ENCODE measurements around the gene MYEOV.

The MYEOV gene

DNA sequence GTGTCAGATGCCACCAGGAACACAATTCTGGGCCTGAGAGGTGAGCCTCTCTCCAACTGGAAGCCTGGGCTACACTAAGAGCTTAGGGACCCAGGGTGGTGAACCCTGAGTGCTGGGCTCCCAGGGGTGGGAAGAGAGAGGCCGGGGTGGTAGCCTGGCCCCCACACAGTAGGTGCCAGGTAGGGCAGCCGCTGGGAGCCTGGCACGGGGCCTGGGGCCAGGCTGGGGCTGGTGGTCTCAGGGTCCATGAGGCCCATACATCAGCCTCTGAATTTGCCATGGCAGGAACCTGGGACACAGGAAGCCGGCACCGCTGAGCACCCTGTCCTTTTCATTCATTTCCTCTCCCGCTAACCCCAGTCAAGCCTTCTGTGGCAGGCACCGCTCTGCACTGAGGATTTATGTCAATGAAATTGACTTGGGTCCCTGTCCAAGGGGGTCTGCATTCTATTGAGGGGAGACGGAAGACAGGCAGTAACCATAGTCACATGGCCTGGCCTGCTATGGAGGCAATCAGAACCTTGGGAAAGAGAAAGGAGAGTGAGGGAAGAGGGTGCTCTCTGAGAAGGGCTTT is 8.6 kb downstream of the MYEOV start:
- no peak for DNase-seq

- DNase-seq: no peak
Observed at GRCh38 chr11:69303427-69303826, 9.5 kb downstream of the MYEOV start.

GRCh38 chr11:69304258-69304657 is 10.3 kb downstream of the MYEOV start:
- DNase-seq: no peak

- no peak for DNase-seq
Observed at GRCh38 chr11:69304686-69305085, 10.7 kb downstream of the MYEOV start.

- no peak for DNase-seq
Observed at GRCh38 chr11:69305885-69306540, 12.1 kb downstream of the MYEOV start.

DNA sequence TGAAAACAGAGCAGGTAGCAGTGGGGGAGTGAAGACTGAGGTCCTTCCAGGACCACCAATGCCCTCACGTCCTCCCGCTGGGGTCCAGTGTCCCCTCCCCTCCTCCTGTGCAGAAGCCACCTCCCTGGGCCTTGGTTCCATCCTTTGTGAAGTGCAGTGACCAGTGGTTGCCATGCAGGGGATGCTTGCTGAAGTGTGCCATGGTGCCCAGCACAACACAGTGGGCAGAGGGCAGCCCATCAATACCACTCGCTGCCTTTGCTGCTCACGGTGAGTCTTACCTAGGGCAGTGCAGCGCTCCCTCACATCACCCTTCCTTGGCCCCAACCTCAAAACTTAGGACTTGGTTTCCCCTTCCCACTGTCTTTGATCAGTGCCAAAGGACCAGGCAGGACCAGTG is 12.9 kb downstream of the MYEOV start:
- no peak for DNase-seq

DNA sequence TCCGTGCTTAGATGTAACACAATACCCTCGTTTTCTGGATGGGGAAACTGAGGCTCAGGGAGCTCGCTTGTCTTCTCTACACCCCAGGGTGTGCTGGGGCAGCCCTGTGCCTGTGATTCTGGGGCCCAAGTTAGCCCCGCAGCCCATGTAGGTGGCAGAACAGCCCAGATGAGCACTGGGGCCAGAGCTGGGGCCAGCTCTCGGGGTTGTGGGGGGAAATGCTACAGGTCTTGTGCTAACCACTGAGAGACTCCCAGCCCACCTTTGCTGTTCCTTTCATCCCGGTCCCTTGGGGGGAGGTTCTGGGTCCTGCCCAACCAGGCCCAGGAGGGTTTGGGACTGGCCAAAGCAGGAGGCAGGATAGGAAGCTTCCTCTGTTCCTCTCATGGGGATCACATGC is 13.5 kb downstream of the MYEOV start:
- DNase-seq: no peak

DNA sequence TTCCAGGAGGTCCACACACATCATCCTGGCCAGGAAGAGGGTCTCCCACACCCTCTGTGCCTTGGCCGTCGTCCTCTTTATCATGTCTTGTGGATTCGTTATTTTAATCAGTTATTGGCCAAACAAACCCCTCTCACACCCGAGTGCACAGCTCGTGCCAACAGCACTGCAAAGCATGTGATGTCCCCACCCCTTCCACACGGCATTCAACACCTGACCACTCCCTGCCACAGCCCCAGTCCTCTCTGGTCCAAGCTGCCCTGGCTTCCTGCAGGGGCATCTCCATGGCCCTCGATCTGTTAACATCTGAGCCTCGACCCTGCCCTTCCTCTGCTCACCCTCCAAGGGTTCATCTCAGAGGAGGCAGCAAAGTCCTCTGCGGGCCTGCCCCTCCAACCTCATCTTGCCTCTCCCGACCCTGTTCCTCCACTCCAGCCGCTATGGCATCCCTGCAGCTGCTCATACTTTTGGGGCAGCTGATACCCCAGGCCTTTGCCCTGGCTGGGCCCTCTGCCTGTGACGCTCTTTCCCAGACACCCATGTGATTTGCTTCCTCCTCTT is 14.0 kb downstream of the MYEOV start:
- DNase-seq: no peak

DNA sequence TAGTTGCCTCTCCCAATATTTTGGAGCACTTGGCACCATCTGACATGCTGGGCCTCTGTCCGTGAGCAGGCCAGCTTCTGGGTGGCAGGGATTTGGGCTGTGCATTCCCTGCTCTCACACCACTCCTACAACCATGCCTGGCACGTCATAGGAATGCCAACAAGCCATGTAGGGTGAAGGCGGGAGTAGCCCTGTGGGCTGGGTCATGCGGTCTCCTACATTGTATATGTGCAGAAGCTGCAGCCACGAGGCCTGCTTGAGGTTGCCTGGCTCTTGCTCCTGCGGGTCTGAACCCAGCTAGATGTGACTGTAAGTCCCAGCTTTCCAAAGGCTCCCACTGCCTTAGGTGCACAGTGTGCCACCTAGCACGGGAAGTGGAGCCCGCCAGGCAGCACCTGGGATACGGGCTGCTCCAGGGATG is 14.5 kb downstream of the MYEOV start:
- DNase-seq: no peak

DNA sequence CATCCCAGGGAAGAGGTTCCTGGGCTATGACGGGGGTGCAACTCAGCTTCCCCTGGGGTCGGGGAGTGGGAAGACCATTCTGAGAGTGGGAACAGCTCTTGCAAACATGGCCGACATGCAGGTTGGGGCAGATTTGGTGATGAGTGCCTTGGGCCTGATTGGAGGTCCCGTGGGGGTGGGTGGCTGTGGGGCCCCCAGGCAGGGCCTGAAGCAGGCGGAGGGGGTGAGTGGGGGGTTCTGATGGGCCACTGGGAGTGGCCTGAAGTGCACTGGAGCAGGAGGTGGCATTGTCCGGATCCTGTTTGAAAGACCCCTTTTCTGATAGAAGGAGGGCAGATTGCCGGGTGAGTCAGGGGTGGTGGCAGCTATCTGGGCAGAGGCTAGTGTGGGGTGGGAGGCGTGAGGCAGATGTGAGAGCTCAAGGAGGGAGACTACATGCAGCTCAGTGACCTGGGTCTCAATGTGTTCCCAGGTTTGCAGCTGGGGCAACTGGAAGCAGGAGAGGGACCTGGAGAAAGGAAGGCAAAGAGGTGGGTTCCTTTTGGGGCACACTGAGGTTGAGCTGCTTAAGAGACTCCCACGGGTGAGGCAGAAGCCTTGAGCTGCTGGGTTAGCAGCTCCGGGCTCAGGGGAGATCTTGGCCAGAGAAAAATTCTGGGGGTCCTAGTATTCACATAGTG is 15.1 kb downstream of the MYEOV start:
- DNase-seq: no peak

DNA sequence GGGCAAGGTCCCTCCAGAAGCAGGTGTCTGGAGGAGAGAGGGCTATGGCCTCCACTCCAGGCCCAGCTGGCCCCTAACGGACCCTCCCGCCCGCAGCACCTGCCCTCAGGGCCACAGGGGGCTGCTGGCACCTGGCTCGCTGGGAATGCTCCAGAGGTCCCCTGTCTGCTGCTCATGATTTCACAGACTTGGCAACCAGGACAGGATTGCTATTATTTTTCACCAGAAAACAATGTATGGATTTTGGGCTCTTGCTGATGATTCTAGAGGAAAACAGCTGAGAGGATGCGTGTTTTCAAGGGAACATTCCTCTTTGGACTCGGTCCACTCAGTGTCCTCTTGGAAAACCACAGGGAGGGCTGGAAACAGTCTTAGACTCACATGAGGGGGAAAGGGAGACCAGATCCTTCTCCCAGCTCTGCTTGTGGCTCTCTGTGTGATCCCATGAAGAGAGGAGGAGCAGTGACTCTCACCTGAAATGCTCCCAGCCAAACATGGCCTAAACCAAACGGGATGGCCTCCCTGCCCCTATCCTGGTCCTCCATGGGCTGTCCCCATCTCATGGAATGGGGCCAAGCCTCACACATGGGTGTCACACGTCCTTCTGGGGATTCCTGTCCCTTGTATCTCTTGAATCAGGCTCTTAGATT is 15.8 kb downstream of the MYEOV start:
- no peak for DNase-seq

DNA sequence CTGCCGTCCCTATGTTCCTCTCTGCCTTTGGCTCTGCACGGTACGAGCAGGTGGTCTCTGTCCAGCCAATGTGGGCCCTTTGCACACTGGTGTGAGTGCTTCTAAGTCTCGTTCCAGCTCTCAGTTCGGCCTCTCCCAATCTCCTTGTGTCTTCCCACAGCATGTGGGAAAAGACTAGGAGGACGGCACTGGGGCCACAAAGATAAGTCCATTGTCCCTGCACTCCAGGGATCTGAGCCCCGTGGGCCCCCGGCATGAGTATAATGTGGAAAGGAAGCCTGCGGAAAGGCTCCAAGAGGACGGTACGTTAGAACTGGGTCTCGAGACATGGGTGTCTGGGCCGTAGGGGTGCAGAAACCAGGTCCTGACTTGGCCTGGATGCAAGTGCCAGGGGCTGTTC is 16.4 kb downstream of the MYEOV start:
- no peak for DNase-seq

DNA sequence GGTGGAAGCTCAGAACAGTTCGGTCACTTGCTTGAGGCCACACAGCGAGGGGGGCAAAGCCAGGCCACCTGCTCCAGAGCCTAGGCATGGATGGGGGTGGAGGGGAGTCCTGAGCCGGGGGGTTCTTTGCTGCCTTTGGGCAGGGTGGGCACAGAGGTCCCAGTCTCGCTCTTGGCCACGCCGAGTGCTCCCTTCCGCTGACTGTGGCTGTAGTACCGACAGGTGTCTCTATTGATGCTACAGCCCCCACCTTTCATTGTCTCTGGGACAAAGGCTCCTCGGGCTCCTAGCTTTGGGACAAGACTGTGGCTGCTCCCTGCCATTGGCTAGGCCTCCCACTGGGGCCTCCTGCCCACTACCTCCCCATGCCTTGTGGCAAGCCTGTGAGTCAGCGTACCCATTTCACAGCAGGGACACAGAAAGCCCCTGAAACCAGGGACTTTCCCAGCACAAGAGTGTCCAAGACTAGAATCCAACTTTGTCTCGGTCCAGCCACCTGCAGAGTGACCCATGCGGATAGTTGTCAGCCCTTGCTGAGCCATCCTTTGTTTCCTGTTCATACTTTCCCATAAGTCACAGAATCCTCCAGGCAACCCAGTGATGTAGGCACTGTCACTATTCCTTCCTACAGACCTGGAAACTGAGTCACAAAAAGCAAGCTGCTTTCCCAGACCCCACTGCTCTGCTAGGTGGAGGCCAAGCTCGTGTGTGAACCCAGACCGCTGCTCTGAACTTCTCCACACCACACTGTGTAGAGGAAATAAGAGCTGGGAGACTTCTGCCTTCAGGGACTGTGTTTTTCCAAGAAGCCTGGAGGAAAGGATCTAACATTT is 17.2 kb downstream of the MYEOV start:
- no peak for DNase-seq

DNA sequence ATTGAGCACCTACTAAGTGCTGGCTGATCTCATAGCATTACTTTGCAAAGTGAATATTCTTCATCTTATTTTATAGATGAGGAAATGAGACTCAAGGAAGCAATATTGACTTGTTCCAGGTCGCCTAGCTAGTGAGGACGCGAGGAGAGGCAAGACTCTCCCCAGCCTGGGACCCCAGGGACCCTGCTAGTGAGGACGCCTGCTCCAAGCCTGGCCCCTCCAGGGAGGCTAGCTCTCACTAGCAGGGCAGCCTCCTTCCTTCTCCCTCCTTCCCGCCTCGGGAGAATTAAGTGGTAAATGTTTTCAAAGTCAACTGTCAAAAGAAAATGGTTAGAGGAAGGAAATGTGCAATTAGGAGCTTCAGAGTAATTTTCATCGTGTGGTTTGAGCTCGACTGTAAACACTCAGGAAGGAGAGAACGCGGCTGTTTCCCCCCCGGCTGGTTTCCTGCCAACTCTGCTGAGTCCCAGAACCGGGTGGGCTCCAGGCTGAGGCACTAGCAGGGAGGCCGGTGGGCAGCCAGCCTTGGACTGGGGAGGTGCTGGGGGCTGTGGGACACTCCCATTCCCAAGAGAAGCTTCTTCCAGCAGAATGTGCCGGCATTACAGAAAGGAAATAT is 17.9 kb downstream of the MYEOV start:
- no peak for DNase-seq

GRCh38 chr11:69312453-69313404 is 18.8 kb downstream of the MYEOV start:
- DNase-seq: no peak

- DNase-seq: no peak
Observed at GRCh38 chr11:69313992-69314391, 20.0 kb downstream of the MYEOV start.

DNA sequence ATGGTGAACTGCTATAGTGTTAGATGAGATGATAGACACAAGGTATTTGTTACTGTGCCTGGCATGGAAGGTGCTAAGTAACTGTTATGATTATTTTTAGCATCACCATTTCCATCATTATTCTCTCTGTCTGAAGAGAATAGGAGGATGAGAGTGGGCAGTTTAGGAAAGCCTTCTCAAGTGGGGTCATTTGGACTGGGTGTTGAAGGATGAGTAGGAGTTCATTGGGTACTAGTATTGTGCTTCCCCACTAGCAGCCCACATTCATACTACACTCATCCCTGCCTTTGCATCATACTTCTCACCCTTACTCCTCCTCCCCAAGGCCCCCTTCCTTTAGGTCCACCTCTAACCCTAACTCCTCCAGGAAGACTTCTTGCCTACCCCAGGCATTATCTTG is 20.6 kb downstream of the MYEOV start:
- DNase-seq: no peak

DNA sequence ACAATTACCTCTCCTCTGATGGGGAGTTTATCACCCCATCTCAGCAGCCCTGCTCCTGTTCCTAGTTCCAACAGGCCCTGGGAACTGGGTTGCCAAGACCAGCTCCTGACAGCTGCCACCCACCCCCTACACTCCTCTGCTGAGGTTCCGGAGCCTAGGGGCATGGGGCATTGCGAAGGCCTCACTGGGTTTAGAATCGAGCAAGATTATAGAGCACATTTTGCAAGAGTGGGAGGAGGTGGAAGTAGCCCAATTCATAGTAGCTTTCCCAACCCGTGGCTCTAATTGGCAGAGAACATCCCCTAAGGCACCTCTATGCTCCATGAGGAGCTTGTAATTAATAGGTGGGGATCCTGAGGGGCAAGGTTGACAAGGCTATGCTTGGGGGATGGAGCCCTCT is 23.0 kb downstream of the MYEOV start:
- no peak for DNase-seq

DNA sequence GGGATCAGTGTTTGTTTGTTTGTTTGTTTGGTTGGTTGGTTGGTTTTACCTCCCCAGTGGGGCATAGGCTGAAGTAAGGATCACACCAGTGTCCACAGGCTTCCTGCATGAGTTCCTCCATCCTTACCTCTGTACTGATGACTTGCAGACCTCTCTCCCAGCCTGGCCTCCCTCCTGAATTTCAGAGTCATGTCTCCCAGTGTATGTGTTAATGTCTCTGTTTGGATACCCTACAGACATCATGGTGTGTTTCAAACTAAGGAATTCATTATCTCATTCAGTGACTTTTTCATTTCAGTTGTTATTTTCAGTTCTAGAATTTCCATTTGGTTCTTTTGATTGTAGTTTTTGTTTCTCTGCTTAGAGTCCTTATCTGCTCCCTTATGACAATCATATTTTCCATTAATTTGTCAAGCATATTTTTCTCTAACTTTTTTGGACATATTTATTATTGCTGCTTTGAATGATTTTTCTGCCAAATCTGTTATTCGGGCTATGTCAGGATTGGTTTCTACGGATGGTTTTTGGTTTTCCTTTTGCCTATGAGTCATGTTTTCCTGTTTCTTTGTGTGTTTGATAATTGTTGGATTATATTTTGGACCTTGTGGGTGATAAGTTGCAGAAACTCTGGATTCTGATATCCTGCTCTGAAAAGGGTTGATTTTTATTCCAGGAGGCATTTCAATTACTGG is 23.6 kb downstream of the MYEOV start:
- DNase-seq: no peak

- DNase-seq: no peak
Observed at GRCh38 chr11:69318093-69318420, 24.1 kb downstream of the MYEOV start.

All from NCI-H774 (cell line).